Measurements from ENCODE around the gene GRM5.
"Not testable (repeated sequence)": the region's sequence is repeated elsewhere in the genome, so short reads cannot be mapped to it uniquely, and the experiment has no call there.

GRM5 gene

GRCh38 chr11:88972210-88972609 lies 93.6 kb downstream of the GRM5 start:
- no peak for DNase-seq (ENCODE audit: low read depth)

GRCh38 chr11:88961621-88962020 lies 104.2 kb downstream of the GRM5 start:
- not testable (repeated sequence) for DNase-seq (ENCODE audit: low read depth)

- DNase-seq (ENCODE audit: low read depth) = not testable (repeated sequence)
Observed at GRCh38 chr11:88959857-88960256, 105.9 kb downstream of the GRM5 start.

GRCh38 chr11:88950975-88951374 lies 114.8 kb downstream of the GRM5 start:
- no peak for DNase-seq (ENCODE audit: low read depth)

- DNase-seq (ENCODE audit: low read depth) = not testable (repeated sequence)
Observed at GRCh38 chr11:88948908-88949307, 116.9 kb downstream of the GRM5 start.

GRCh38 chr11:88947843-88948572 lies 117.8 kb downstream of the GRM5 start:
- not testable (repeated sequence) for DNase-seq (ENCODE audit: low read depth)

GRCh38 chr11:88929665-88930064 lies 136.1 kb downstream of the GRM5 start:
- DNase-seq (ENCODE audit: low read depth) = not testable (repeated sequence)

- DNase-seq (ENCODE audit: low read depth) = not testable (repeated sequence)
Observed at GRCh38 chr11:88917065-88917464, 148.7 kb downstream of the GRM5 start.

GRCh38 chr11:88909500-88909899 lies 156.3 kb downstream of the GRM5 start:
- no peak for DNase-seq (ENCODE audit: low read depth)

GRCh38 chr11:88901436-88901835 lies 164.3 kb downstream of the GRM5 start:
- not testable (repeated sequence) for DNase-seq (ENCODE audit: low read depth)

- DNase-seq (ENCODE audit: low read depth) = not testable (repeated sequence)
Observed at GRCh38 chr11:88888855-88889254, 176.9 kb downstream of the GRM5 start.

GRCh38 chr11:88886796-88887195 lies 179.0 kb downstream of the GRM5 start:
- no peak for DNase-seq (ENCODE audit: low read depth)

- not testable (repeated sequence) for DNase-seq (ENCODE audit: low read depth)
Observed at GRCh38 chr11:88882800-88883199, 183.0 kb downstream of the GRM5 start.

GRCh38 chr11:88861618-88862017 lies 204.2 kb downstream of the GRM5 start:
- no peak for DNase-seq (ENCODE audit: low read depth)

GRCh38 chr11:88860431-88860830 lies 205.4 kb downstream of the GRM5 start:
- DNase-seq (ENCODE audit: low read depth) = not testable (repeated sequence)

- DNase-seq (ENCODE audit: low read depth) = not testable (repeated sequence)
Observed at GRCh38 chr11:88853963-88854362, 211.8 kb downstream of the GRM5 start.

- DNase-seq (ENCODE audit: low read depth) = not testable (repeated sequence)
Observed at GRCh38 chr11:88851547-88851946, 214.2 kb downstream of the GRM5 start.

GRCh38 chr11:88849773-88850172 lies 216.0 kb downstream of the GRM5 start:
- not testable (repeated sequence) for DNase-seq (ENCODE audit: low read depth)

- DNase-seq (ENCODE audit: low read depth) = no peak
Observed at GRCh38 chr11:88849368-88849767, 216.4 kb downstream of the GRM5 start.

- not testable (repeated sequence) for DNase-seq (ENCODE audit: low read depth)
Observed at GRCh38 chr11:88846266-88846665, 219.5 kb downstream of the GRM5 start.

GRCh38 chr11:88844941-88845340 lies 220.8 kb downstream of the GRM5 start:
- not testable (repeated sequence) for DNase-seq (ENCODE audit: low read depth)

GRCh38 chr11:88843766-88844426 lies 221.9 kb downstream of the GRM5 start:
- not testable (repeated sequence) for DNase-seq (ENCODE audit: low read depth)

- DNase-seq (ENCODE audit: low read depth) = not testable (repeated sequence)
Observed at GRCh38 chr11:88838139-88838538, 227.6 kb downstream of the GRM5 start.
